GM18508 (cell line): ENCODE data around the gene HSPB1.
"Not testable (repeated sequence)": the region's sequence is repeated elsewhere in the genome, so short reads cannot be mapped to it uniquely, and the experiment has no call there.

Experiments used
- ATAC-seq: cut with Tn5 transposase; IDR thresholded peaks from one replicate; pipeline ENCODE4 v1.9.1; 2021; ENCODE audit warnings: moderate number of reproducible peaks; ENCODE audit not compliant: insufficient read depth, unreplicated experiment

Gene HSPB1

DNA sequence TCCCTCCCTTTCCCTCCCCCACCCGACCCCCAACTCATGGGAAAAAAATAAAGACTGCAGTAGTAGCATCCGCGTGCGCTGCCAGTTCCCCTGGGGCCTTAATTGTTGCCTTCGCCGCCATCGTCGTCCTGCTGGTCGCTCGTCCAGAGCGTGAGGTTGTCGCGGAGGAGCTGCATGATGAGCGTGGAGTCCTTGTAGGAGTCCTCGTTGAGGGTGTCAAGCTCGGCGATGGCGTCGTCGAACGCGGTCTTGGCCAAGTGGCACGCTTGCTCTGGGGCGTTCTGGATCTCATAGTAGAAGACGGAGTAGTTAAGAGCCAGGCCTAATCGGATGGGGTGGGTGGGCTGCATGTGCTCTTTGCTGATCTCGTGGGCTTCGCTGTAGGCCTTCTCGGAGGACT, 27.0 kb downstream of the HSPB1 start:
- no peak for ATAC-seq

DNA sequence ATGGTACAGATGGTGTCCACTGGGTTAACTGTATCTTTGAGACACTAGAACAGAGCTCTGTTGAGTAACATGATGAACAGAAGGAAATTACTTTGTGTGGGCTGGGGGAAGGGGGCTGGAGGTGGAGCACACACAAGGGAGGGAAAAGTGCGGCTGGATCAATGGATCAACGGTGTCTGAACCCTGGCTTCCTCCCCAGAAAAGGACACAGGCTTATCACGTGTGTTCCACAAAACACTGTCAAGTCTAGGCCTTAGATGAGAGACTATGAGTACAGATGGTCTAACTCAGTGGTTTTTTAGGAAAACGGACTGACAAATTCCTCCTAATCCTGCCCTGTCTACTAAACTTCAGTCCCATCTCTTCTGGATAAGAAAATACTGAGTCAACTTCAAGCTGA, 27.8 kb downstream of the HSPB1 start:
- no peak for ATAC-seq

DNA sequence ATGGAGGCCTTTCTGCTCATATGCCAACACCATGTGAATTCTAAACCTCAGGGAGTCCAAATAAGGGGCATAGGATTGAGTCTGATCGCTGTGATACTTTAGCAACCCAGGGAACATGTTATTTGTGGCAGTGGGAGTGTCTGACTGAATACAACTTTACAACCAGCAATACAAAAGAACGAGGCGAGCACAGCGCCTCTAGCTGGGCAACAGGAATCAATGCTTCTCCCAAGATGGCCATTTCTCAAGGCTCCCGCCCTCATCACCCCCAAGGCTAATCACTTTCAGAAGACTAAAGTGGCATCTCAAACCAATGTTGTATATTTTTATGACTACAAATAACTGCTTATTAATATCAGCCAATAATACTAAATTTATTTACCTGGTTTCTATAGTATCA, 28.2 kb downstream of the HSPB1 start:
- no peak for ATAC-seq

DNA sequence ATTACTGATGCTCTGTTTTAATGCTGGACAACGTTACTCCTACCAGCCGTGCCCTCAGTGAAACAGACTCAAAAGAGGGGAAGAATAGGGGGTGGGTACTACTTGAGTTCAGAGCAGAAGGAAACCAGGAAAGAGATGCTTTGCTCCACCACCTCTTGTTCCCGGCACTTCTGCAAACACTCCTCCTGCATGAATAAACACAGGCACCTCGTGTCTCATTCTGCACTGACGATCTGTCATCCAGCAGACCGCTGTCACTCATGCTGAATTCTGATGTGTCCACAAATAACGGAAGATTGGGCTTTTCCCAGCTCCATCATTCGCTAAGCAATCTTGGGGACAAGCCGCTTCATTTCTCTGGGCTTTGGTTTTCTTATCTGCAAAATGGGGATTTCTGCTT, 29.6 kb downstream of the HSPB1 start:
- ATAC-seq, result no peak

DNA sequence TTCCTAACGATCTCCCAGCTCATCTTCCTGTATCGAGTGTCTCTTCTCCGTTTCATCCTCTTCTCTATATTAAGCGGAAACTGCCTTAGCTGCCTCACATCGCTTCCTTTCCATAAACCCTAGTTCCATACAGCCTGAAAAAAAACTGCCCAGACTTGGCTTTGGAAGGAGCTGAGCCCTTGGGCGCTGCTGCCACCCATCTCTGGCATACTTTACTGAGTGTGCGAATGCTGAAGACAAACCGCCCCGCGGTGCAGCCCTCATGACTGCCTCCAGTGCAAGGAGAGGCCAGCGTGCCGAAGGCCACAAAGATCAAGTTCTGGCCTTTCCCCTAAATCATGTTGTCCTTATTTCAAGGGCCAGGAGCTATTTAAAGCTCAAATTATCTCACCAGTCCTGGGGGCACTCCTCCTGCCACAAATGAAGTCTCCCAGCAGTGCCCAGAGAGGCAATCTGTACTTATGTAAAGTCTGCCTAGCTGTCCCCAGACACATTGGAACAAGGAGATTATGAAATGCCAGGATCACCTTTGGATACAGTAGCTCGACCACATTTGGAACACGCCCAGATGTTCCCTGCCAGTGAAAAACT, 31.1 kb downstream of the HSPB1 start:
- no peak for ATAC-seq

DNA sequence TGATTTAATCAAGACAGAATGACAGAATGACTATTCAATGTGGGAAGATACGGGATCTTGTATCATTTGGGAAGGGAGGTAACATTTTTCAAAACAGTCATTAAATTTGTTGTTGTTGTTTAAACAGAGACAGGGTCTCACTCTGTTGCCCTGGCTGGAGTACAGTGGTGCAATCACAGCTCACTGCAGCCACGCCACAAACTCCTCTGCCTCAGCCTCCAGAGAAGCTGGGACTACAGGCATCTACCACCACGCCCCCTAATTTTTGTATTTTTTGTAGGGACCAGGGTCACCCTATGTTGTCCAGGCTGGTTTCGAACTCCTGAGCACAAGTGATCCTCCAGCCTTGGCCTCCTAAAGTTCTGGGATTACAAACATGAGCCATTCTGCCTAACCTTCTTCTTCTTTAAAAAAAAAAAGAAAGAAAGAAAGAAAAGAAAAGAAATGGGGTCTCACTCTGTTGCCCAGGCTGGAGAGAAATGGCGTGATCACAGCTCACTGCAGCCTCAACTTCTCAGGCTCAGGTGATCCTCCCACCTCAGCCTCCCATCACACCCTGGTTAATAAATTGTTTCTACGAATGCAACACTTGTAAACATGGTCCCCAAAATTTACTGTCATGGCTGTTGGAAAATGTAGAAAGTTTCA, 32.0 kb downstream of the HSPB1 start:
- ATAC-seq, result no peak

DNA sequence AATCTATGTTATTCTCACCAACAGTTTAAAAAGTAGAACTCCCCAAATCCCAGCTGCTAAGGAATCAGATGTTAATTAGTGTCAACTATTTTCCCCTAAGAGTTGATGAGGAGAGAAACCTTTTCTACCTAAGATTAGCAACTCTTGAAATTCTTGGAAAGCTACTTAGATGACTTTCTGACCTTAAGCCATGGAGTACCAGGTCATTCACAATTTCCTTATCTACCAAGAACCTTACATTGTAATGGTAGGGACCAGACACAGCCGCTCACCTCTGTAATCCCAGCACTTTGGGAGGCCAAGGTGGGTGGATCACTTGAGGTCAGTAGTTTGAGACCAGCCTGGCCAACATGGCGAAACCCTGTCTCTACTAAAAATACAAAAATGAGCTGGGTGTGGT, 32.9 kb downstream of the HSPB1 start:
- ATAC-seq, result not testable (repeated sequence)

DNA sequence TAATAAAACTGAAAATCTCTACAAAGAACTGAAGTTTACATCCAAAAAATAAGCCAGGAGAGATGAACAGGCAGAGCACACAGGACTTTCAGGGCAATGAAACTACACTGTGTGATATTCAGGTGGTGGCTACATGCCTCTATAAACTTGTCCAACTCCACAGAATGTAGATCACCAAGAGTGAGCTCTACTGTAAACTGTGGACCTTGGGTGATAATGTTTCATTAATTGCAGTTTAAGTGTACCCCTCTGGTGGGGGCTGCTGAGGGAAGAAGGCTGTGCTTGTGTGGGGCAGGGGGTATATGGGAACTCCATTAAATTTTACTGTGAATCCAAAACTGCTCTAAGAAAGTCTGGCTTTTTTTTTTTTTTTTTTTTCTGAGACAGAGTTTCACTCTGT, 33.6 kb downstream of the HSPB1 start:
- ATAC-seq, result no peak

DNA sequence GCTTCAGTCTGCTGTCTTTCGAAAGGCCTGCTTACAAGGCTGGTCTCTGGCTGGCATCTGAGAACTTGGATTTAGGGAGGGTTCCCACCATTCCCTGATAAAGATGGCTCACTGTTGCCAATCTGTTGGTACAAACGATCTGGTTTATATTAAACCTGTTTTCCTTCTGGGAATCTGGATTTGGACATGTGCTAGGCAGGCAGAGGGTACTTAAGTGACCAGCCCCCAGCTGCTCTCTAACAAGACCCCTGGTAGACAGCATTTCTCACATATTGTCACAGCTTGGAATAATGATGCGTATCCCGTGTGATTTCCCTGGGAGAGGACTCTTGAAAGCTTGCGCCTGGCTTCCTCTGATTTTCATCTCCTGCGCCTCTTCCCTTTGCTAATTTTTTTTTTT, 34.7 kb downstream of the HSPB1 start:
- no peak for ATAC-seq

DNA sequence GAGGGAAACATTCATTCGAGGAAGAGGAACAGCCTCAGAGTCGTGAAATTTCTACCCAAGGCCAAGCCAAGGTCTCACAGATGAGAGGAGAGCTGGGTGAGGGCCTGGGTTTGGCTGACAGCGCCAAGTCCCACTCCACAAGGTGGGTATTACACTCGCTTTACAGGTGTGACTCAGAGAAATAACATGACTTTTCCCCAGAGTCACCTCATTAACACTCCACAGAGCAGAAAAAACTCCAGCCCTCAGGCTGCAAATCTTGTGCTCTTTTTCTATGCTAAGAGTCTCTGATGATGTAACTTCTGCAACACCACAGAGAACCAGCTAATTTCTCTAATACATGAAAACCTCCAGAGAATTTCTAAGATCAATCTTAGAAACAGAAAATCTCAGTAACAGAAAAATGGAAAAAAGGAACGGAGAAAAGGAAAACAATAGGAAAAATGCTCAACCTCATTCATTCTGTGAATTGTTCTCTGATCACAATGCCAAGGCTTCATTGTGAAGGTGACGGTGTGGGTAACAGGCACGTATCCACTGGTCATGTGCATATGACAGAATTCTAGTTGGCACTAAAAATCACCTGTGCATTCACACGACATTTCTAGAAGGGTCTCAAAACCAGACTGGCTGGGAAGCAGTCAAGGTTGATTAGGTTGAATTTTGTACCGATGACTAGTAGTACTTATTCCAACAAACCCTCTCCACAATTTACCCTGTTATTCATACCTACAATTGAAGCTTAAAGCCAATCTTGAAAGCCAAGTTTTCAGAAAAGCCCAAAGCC, 36.0 kb downstream of the HSPB1 start:
- no peak for ATAC-seq

DNA sequence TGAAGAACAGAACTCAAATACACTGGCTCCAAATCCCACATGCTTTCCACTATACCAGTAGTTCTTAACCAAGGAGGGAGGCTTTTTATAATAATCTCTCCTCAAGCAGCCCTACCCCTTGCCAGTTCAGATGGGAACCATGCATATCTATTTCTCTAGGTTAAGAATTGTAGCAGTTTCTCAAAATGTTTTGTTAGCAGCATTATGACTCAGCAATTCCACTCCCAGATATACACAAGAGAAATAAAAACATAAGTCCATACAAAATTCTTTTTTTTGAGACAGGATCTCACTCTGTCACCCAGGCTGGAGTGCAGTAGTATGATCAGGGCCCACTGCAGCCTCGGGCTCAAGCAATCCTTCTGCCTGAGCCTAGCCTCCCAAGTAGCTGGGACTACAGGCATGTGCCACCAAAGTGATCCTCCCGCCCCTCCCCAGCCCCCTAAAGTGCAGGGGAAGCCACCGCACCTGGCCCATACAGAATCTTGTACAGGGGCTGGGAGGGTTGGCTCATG, 38.2 kb downstream of the HSPB1 start:
- ATAC-seq, result no peak

DNA sequence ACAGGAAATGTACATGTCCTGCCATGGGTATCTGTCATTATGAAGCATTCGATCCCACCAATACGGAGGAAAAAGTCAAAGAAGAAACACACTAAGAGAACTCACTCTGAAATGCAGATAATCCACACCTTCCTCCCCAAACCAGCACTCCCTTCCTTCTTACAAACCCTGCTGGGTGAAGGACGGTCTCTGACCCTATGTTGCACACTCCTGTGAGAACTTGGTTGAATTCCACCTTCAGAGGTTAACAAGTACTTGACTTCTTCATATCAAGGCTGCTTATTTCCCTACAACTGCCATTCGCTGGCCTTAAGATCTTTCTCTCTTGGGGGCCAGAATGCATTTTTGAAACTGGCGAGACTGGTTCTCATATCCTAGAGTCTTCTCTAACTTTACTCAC, 39.7 kb downstream of the HSPB1 start:
- no peak for ATAC-seq

DNA sequence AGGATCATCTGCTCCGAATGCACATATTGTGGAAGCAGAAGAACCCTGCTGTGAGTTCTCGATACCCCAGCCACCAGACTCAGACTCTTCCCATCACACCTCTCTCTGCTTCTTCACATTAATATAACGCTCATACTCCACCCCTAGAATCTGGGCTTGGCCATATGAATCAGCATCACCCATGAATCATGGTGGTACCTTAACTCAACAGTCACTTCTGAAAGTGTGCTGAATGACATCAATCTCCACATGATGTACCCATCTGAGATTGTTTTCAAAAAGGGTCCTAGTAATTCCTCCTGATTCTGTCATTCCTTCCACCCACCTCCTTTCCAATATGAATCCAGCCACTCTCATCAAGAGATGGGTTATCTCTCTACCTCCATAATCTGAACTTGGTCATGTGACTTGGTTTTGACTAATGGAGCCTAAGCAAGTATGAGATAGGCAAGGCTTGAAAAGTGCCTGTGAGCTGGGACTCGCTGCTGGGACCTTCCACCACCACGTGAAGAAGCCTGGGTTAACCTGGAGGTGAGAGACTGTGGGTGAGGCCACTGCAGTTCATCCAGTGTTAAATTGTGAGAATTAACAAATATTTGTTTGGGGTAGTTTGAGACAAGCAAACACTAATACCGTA, 40.9 kb downstream of the HSPB1 start:
- no peak for ATAC-seq

DNA sequence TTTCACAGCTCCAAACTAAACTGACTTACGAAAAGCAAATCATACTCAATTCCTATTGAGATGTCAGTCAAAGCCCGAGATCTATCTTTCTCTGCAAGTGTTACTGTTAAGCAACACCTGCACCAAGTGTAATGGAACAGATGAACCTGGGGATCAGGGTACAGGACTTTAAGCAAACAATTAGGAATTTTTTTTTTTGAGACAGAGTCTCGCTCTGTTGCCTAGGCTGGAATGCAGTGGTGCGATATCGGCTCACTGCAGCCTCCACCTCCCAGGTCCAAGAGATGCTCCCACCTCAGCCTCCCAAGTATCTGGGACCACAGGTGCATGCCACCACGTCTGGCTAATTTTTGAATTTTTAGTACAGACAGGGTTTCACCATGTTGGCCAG, 41.5 kb downstream of the HSPB1 start:
- no peak for ATAC-seq

DNA sequence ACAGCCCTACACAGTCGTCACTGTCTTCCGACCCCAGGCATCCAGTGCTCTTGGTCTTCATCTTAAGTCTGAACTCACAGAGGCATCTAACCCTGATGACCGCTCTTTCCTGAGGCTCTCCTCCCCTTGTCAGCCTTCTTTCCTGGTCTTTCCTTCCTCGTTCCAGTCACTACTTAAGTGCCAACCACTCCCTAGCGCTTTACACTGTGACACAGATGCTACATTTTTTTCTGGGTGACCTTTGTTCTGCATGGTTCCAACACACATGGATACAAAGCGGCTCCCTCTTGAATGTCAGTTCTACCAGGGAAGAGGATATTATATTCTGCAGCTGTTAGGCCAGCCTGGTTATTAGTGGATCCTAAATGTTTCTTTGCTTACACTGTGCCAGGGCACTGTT, 43.6 kb downstream of the HSPB1 start:
- no peak for ATAC-seq

DNA sequence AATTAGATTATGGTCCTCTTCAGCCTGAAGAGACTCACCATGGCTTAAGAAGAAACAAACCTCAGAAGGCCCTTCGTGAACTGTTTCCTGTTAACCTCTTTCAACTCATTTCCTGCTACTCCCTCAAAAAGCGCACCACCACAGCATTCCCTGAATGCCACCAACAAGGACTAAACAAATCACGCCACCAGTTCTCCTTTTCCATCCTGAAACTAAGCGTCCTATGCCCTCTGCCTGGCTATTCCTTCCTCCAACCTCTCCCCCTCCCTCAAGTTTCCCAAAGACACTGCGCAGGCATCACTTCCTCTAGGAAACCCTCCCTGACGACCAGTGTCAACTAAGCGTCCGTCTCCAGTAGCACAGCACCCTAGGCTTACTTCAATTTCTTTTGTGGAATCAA, 44.3 kb downstream of the HSPB1 start:
- no peak for ATAC-seq

DNA sequence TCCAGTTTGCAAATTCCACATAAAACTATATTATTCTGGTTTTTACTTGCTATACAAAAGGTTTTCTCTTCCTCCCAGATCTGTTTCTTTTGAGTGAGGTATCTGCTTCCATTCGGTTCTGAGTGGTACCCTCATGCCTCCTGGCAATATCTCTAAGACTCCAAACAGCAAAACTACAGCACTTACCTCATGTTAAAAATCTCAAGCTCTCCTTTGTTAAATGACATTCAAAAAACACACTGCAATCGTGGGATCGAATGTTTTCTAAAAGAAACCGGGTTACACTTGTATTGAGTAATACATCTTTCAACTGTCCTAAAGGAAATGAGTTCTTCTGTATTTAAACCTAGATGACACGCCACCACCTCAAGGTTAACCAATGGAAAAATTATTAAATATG, 45.2 kb downstream of the HSPB1 start:
- ATAC-seq, result no peak

DNA sequence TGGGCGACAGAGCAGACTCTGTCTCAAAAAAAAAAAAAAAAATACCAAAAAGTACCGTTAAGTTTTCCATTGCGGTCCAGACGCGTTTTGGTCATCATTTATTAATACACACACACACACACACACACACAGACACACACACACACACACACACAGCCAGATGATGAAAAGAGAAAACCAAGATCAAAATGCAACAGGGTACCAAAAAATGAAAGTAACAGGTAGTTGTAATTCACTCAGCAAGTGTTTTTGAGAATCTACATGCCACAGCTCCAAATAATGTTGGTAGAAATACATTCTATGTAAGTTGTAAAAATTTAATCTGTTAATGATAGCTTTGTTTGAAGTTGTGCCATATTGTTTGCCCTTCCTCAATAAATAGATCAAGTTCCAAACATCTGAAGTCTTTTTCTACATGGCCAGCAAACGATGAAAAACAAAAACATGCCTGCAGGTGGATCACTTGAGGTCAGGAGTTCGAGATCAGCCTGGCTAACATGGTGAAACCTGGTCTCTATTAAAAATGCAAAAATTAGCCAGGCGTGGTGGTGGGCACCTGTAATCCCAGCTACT, 46.9 kb downstream of the HSPB1 start:
- ATAC-seq, result no peak

DNA sequence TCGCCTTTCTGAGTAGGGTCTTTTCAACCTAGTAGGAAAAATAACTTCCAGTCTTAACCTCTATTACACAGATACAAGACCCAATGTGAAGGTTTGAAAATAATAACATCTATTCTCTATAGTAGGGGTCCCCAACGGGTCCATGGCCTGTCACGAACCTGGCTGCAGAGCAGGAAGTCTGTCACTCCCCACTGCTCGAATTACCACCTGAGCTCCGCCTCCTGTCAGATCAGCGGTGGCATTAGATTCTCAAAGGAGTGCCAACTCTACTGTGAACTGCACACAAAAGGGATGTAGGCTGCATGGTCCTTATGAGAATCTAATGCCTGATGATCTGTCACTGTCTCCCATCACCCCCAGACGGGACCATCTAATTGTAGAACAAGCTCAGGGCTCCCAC, 48.9 kb downstream of the HSPB1 start:
- ATAC-seq, result no peak

DNA sequence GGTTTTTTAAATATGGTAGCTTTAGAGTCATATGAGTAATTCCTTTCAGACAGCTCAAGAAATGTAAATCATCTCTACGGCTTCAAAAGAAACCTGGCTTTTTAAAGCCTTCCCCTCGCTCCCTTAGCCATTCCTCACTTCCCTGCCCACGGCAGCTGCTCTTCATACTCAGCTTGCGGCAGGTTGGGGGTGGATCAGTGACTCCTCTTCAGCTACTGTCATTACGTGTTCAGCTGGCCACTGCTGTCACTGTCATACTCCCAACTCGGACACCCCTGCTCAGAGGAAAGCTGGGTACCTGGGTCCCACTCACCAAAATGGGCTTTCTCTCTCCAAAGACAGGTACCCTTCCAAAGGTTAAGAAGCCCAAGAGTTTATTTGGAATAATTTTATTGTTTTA, 49.7 kb downstream of the HSPB1 start:
- ATAC-seq, result no peak

DNA sequence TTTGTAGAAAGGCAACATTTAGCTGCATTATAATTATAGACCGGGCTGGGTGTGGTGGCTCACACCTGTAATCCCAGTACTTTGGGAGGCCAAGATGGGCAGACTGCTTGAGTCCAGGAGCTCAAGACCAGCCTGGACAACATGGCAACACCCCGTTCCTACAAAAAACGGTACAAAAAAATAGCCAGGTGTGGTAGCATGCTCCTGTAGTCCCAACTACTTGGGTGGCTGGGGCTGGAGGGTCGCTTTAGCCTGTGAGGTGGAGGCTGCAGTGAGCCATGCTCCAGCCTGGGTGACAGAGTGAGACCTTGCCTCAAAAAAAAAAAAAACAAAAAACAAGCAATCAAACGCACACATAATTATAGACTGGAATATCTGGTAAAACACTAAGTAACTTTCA, 51.3 kb downstream of the HSPB1 start:
- ATAC-seq, result no peak
